HT-29 (cell line): ENCODE measurements around the gene NPR2. TPM values are rescaled to one million over a fixed set of nuclear protein-coding genes. Genes with fewer than 3 reads are reported as not detected.

Source experiments
- DNase-seq: peaks from one replicate; pipeline ENCODE4 v3.0.0-alpha.2; 2015; ENCODE audit warnings: low spot score
- total RNA-seq: library from RNA; depleted of rRNA; stranded (reverse); fragments of >200 nt; shearing (Covaris generic); gene quantifications from 2 replicates; pipeline ENCODE4 v1.2.3, GENCODE V29; 2014

The NPR2 gene
- total RNA-seq, 1 experiment from 2014 or later = 6.3 TPM

DNA sequence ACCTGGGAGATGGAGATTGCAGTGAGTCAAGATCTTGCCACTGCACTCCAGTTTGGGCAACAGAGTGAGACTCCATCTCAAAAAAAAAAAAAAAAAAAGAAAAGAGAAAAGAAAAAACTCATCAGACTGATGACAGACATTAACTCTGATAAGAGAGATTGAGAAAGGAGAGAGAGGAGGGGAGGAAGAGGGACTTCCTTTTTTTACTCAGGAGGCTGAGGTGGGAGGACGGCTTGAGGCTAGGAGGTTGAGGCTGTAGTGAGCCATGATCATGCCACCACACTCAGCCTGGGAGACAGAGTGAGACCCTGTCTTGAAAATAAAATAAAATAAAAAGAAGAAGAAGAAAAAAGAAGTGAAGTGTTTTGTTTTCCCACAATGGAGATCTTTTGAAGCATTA lies 27.6 kb upstream of the NPR2 start:
- DNase-seq = no peak

DNA sequence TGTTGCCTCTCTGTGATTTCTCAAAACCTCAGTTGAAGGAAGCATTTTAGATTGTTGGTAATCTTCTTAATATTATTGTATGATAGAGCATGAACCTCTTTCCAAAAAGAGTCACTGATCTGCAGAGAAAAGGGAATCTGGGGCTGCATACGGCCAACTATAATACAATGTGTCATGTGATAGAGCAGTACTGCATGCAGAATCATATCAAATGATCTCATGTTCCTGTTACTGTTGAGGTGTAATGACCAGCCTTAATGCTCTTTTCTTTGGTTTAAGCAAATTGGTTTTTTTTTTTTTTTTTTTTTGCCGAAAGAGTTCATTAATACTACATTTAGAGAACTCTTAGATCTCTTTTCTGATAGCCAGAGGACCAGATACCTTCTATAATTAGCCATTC lies 24.4 kb upstream of the NPR2 start:
- DNase-seq = no peak

DNA sequence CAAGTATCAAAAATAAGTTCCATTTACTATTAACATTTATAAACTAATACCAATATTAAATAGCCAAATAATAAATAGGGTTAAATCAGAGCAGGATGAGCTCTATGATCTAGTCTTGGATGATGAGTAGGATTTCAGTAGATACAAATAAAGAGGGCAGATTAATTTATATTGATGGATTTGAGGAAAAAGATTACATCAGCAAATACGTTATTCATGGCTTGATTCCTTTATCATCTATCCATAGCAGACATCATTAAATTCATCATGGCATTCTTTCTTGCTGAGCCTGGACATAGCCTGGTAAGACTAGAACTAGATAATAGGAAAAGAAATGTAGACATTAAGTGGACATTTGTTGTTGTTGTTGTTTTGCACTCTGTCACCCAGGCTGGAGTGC lies 23.9 kb upstream of the NPR2 start:
- no peak for DNase-seq

DNA sequence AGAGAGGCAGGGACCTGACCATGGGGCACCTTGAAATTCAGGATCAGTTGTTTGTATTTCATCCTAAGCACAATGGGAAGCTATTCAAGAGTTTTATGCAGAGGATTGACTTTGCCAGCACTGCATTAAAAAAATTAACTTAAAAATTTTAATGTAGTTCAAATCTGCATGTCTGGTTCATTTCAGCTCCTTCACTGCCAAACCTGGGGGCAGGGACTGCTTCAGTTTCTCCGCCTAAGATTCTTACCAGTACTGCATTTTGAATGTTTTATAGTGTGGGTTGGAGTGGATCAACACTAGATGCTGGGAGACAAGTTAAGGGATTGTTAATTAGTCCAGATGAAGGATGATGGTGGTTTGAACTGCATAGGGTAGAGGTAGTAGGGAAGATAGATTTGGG lies 21.6 kb upstream of the NPR2 start:
- DNase-seq = no peak

DNA sequence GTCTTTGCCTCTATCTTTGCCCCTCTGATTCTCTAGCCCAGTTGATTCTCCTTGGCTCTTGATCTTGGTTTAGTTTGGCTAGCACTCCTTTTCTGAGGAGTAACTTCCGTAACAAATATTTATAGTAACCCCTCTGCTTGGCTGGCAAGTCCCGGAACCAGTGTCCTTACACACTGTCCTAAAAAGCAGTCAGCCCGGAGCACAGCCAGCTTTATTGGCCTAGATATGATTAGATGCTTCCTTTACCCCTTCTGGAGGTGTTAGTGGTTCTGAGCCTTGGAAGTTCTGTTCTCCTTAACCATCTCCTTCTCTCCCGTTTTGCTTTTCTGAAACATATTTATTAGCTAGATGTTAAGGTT lies 20.3 kb upstream of the NPR2 start:
- no peak for DNase-seq

DNA sequence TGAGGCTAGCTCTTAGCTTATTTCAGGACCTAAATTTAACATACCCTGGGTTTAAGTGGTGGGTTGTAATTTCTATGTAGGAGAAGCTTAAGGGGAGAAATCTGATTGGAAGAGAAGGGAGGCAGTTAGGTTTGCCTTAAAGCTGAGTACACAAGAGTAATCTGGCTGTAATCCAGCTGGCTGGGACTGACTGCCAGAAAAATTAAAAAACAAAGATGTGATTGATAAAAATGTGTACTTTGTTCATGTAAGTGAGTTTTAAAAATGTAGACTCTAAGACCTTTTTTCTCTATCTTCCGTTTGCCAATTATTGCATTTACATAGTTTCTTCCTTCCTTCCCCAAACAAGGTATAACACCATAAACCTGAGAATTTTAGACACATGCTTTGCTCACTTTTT lies 19.9 kb upstream of the NPR2 start:
- peak; percentile 52 for DNase-seq

DNA sequence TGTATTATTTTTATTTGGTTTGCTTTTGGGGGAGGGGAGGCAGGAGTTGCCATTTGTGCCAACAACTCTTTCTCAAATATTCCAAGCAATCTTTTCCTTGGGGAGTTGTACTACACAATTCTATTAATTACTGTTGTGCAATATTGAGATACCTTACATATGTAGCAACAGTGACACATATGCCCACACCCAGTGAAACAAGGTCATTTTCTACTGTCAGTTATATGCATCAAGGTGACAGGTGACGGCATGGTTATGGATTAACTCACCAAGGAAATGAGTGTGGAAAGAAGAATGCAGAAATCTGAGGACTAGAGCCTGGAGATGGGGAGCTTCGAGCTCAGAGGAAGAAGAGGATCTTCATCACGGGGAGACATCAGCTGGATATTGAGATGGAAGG lies 19.4 kb upstream of the NPR2 start:
- peak; percentile 44 for DNase-seq

DNA sequence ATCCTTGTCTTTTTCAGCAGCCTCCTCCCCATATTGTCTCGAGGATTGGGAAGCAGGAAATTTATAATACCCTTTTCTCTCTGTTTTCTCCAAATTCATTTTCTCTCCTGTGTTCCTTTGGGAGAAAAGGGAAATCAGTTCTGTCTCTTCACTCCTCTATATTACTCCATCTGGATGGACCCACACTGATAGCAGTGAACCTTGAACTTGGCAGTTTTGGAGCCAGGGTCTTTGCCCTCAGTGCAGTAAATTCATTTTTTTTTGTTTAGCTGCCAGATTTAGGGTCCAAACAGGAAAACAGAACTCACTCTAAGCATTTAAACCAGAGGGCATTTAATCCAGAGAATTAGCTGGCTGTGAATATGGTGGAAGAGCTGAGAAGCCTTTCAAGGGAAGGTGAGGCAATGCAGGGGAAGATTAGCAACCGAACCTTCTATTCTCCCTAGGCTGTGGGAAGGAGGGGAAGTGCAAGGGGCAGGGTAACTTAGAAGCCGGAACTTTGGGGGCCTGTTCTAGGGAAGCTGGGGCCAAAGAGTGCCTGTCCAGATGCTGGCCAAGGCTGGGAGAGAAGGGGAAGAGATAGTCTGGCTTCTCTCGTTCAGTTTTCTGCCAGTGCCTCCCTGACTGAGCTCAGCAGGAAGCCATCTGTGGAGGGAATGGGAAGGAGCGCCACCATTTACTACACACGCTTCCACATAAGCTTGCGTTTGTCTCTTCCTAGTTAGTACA lies 16.3 kb upstream of the NPR2 start:
- no peak for DNase-seq

DNA sequence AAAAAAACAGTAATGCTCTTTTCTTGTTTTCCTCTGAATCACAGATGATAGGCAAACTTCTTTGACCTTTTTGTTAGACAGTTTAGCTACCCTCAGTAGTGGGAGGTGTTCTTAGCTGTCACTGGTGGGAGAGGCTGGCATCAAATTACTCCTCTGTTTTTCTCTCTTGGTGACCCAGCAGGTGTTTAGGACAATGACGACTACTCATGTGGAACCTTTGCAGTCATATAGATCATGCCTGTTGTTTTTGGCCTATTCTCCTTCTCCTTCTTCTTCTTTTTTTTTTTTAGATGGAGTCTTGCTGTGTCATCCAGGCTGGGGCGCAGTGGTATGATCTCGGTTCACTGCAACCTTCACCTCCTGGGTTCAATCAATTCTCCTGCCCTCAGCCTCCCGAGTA lies 15.4 kb upstream of the NPR2 start:
- DNase-seq = no peak

DNA sequence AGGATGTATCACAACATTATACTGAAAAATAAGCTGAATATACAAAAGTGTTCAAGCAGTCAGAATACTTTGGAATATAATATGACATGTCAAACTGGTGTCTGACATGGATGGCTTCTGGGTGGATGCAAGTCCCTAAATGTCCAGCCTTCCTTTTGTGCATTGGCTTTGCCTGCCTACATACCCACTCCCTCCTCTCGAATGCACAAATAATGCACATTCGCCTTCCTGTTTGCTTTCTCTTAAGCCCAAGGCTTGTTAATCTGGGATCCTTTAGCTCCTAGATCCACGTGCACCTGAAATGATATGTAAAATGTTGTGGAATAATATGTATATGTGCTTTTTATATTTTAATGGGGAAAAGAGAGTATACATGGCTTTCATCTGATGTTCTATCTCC lies 12.9 kb upstream of the NPR2 start:
- DNase-seq = no peak

DNA sequence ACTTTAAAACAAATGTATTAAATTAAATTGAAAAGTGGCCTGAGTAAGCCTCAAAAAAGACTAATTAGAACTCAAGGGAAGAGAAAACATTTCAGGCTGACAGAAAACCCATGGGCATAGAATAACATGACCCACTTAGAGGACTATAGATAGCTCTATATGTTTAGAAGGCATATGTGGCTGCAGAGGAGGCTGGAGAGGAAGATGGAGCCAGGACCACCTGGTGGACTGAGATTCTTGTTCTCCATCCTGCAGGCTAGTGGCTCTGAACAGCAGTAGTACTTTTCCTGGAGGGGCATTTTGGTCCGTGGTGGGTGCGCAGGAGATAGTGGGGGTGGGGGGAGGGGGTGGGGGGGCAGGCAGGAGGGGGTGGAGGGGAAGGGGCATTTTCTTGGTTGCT lies 10.3 kb upstream of the NPR2 start:
- DNase-seq = no peak

DNA sequence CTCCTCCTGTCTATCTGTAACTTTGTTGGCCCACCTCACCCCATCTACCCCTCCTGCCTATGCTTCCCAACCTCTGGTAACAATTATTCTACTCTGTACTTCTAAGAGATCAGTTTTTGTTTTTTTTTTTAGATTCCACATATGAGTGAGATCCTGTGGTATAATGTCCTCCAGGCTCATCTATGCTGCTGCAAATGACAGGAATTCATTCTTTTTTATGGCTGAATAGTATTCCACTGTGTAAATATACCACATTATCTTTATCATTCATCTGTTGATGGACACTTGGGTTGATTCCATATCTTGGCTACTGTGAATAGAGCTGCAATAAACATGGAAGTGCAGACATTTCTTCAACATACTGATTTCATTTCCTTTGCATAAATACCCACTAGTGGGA lies 8.0 kb upstream of the NPR2 start:
- DNase-seq = no peak

DNA sequence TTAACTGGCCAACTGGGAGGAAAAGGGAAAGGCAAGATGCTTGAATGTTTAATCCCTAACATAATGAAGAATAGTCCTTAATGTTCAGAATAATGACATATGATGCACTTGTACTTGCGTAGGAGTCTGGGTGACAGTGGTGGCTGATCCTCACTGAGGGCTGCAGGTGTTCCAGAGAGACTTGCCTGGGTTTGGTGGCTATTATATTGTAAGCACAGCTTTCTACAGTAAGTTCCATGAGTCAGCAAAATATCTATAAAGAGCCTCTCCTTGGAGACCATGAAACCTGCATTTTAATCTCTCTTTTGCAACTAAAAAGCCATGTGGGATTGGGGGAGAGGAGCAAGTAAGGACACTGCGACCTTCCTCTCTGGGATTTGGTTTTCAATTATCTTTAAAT lies 1.9 kb upstream of the NPR2 start:
- DNase-seq = no peak

DNA sequence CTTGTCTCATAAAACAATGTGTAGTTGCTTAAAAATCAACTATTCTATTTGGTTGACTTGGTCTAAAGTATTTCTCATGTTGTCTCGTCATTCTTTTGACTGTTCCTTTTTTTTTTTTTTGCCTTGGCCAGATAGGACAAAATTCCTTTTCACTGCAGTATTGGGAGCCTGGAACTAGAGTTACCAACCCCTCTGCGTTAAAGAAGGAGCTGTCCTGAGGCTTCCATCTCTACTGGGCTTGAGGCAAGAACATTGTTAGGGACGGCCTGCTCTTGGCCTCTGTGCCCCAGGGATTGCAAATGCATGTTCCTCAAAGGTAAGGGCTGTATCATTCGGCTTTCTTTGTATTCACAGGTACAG lies 1.4 kb upstream of the NPR2 start:
- DNase-seq = no peak

DNA sequence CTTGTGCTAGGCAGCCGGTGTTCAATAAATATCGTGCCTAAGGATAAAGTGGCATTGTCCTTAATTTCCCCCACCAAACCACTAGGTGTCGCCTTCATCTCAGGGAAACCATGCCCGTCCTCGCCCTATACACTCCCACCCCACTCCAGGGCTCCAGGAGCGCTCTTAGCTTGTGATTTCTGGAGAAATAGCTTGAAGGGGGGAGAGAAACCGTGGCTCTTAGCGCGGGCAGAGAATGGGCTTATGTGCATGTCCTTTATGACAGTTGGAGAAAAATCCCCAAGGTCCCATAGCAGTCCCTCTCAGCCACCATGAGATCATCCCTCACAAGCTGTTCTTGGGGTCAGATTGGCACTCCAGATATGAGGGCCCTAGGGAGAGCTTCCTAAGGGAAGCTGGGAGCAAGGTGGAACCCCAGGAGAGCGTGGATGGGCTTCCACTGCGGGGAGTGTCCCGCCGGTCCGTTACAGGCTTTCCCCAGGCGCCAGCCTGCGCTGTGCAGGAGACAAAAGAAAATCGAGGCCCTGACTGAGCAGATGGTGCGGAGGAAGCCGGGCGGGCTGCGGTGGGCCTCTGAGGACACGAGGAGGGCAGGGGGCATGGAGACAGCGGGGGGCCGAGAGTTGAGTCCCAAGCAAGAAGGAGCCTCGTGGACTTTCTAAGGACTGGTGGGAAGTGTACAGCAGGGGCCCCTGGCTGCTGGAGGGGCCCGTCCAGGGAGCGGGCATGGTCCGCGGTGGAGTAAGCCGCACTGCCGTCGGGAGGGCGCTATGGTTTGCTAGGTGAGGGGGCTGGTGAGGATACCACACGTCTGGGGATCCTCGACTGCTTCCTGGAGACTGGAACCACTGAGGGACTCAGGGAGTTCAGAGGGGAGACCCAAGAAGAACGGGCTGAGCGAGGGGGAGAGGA lies 750 bp upstream of the NPR2 start:
- DNase-seq = peak; percentile 74

DNA sequence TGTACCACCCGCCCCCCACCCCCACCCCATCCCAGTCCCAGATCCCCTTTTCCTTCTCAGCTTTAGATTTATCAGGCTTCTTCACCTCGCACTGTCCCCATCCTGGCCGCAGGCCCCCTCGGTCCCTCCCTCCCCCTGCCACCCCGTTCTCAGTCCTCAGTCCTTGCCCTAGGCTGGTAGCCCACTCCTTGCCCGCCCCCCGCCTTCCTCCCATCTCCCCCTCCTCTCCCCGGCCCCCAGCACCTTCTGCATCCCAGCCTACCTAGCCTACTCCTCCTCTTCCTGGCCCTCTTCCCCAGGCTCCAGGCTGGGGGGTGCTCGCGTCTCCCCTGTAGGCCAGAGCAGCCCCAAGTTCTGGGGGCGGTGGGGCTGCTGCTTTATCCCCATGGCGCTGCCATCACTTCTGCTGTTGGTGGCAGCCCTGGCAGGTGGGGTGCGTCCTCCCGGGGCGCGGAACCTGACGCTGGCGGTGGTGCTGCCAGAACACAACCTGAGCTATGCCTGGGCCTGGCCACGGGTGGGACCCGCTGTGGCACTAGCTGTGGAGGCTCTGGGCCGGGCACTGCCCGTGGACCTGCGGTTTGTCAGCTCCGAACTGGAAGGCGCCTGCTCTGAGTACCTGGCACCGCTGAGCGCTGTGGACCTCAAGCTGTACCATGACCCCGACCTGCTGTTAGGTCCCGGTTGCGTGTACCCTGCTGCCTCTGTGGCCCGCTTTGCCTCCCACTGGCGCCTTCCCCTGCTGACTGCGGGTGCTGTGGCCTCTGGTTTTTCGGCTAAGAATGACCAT lies 828 bp downstream of the NPR2 start:
- no peak for DNase-seq

DNA sequence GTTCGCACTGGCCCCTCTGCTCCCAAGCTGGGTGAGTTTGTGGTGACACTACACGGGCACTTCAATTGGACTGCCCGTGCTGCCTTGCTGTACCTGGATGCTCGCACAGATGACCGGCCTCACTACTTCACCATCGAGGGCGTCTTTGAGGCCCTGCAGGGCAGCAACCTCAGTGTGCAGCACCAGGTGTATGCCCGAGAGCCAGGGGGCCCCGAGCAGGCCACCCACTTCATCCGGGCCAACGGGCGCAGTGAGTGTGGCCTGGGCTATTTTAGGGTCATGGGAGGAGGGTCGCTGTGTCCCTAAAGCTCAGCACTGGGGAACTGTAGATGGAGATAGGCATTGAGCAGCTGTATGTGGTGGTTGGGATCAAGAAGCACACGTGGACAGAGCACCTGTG lies 1.4 kb downstream of the NPR2 start:
- DNase-seq = no peak

DNA sequence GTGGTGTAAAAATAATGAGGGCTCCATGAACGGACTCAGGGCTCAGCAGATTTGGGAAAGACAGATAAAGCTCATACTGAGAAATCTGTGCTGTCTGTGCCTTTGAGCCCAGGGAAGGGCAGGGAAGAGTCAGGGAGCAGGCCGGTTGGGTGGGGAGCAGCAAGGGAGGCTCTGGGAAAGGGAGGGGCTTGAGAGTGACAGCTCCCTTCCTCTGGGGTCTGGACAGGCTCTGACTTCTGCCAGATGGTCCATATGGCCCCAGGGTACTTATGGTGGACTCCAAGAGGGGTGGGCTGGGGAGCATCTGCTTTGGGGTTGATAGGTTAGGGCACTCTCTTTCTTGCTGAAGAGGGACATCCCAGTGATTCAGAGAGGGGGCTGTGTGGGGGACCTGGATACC lies 2.1 kb downstream of the NPR2 start:
- DNase-seq = no peak

DNA sequence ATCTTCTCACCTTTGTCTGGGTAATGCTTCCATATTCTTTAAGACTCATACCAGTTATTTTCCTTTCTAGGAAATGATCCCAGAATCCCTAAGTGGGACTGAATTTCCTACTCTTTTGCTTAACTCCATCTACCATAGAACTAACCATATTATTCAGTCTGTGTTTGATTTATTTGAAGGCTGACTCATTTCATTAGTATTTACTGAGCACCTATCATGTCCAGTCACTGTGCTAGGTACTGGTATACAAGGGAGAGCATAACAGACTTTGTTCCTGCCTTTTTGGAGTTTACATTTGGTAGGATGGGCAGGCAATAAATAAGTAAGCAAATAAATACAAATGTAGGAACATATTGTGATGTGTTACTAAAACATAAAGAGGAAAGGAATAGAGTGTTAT lies 4.3 kb downstream of the NPR2 start:
- no peak for DNase-seq

DNA sequence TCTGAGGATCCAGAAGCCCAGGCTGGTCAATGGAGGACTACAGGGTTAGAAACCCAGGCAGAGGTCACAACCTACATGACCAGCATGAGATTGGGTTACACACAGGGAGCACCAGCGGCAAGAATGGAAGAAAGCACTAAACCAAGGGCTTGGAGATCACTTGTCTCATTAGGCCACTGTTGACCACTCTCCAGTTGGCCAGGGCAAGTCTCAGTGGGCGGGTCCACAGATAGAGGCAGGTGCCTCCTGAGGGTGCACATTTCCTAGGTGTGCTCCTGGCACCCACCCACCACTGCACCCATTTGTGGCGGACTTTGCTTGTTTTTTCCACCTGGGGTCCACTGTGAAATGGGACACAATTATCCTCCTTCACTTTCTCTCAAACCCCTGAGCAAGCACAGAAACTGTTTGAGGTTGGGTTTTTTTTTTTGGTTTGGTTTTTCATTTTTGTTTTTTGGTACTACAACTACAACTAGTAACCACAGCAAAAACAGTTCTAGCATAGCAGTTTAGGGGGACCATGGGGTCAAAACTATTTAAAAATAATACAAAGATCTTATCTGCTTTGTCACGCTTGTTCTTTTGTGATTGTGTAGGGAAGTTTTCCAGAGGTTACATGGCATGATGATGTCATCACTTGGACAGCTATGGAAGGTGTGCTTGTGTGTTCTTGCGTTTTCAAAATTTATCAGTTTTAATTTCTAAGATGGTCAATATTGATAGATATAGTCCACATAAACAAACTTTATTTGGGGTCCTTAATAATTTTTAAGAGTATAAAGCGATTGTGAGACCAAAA lies 6.1 kb downstream of the NPR2 start:
- DNase-seq = no peak

DNA sequence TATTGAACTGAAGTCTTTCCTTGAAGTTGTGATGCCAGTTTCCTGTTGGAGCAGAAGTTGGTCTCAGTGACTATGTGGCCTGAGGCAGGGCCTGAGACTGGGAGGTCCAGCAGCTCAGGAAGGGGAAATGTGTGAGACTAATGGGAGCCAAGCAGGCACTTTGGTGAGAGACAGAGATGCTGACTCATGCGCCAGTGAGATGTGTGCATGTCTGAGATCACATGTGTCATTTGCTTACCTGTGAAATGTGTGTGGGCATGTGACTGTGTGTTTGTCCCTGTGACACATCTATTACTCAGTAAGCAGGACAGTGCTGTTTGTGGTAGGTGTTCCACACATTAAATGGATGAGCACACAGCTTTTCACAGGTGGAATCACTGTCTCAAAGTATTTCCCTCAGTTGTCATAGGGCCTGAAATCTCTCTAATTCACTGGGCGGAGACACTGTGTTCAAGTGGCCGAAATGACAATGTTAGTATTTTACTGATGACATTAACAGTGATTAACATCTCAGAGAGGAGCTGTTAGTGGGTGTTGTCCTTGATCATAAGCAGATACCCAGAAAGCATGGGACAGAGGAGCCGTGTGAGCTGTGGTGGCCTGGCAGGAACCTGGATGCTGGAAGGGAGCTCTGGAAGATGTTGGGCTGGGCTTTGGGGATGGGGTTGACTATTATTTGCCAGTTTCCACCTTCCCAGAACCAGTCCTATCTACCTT lies 7.4 kb downstream of the NPR2 start:
- DNase-seq = no peak
